Dendritic cell treated with granulocyte-macrophage colony-stimulating factor and Interleukin-4, amounts not matched to agents 40 ng/mL and 50 ng/mL, for 4 days (primary cell): ENCODE results near the gene MRPL20.
A peak's percentile ranks its signal among the peaks of the same experiment; 100 is the strongest.

Experiments
- H3K27ac Mint-ChIP-seq: one replicate; pipeline ENCODE4 v1.8.0; 2022; ENCODE audit warnings: mild to moderate bottlenecking, mixed read lengths
- H3K27me3 Mint-ChIP-seq: one replicate; pipeline ENCODE4 v1.8.0; 2022; ENCODE audit warnings: mild to moderate bottlenecking, mixed read lengths
- H3K36me3 Mint-ChIP-seq: one replicate; pipeline ENCODE4 v1.8.0; 2022; ENCODE audit warnings: low read depth, mixed read lengths
- H3K4me1 Mint-ChIP-seq: one replicate; pipeline ENCODE4 v1.8.0; 2022; ENCODE audit warnings: low read depth, mixed read lengths
- H3K4me3 Mint-ChIP-seq: one replicate; pipeline ENCODE4 v1.8.0; 2022; ENCODE audit warnings: mild to moderate bottlenecking, moderate library complexity, mixed read lengths
- H3K9me3 Mint-ChIP-seq: one replicate; pipeline ENCODE4 v1.8.0; 2022; ENCODE audit warnings: mixed read lengths
- intact Hi-C: fragments of 100-400 bp; cut with micrococcal nuclease; formaldehyde crosslinking; loops from one replicate; pipeline ENCODE4 v1.15.0; 2022

The MRPL20 gene

DNA sequence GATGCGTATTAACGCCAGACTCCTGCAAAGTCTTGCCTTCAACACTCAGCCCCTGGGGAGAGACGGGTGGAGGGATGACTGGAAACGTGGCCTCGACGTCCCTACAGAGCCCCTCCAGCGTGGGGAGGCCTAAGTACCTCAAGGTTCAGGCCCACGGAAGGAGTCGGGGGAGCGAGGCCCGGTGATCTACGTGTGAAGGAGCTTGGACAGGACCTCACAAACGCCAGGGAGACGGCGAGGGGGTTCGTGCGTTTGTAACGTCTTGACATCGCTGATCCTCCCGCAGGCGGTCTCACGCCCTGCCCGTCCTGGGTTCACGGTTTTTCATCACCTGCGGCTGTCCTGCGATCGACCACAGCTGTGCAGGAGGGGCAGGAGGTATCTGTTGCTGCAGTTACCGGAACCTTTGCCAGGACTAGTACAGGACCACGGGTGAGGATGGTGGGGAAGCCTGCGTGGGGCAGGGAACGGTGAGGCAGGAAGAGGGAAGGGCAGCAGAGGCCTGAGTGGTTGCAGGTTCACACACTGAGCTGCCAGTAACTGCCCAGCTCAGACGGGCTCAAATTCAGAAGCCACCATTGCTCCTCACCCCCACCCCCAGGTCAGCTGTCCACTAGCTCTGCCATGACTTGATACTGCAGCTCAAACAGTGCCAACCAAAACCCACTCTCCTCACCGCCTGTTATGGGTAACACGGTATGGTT is 7.1 kb downstream of the MRPL20 start:
- Mint-ChIP-seq H3K9me3 (no peaks in the 10 kb centered on the region), H3K36me3 (peaks cover 92% of the 10 kb centered on the region), H3K4me3 (peak overlapping the region; percentile 91), H3K27ac (peak overlapping the region; percentile 90), H3K4me1 (peaks cover 56% of the 10 kb centered on the region), H3K27me3 (no peaks in the 10 kb centered on the region)
- intact Hi-C loops, result loop anchor here (1.0 kb wide), 1 partner anchor 25 kb away; the partner anchor contains the start of gene AURKAIP1

DNA sequence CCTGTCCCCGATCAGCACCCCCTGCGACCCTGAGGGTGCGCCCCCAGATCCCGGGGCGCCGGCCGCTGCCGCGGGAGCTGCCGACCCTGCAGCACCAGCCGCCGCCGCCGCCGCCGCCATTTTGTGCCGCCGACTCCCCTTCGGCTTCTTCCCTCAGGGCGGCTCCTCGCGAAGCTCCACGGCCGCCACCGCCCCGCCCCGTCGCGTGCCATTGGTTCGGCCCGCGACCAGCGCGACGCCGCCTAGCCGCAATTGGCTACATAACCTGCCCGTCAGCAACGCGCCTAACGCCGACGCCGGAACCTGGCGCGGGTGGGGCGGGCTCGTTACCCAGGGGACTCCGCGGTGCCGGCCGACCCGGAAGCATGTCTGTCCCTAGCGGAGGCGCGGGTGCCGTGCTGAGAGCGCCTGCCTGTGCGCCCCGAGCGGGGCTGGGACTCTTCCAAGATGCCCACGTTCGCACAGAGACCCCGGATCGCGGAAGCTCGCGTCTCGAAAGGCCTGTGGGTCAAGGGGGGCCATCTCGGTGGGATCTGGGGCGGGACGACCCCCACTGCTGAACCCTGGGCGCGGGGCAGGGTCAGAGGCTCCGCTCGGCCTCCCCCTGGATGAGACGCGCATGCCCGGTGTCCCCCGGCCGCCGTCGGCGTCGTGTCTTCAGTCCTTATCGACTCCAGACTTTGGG is 7.8 kb downstream of the MRPL20 start, which contains the start of gene CCNL2:
TSS of gene CCNL2 (minus strand) at position 149 of the 685 bp plus-strand sequence. CDS start at position 120, 29 bp downstream.
- Mint-ChIP-seq H3K36me3 (peaks cover 92% of the 10 kb centered on the region), H3K9me3 (no peaks in the 10 kb centered on the region), H3K27ac (peak within 1 kb of the TSS; percentile 90), H3K4me3 (peak within 1 kb of the TSS; percentile 91), H3K4me1 (peaks cover 50% of the 10 kb centered on the region), H3K27me3 (no peaks in the 10 kb centered on the region)
- intact Hi-C loops, result loop anchor here (1.0 kb wide), 1 partner anchor 24 kb away; the partner anchor contains the start of gene AURKAIP1

DNA sequence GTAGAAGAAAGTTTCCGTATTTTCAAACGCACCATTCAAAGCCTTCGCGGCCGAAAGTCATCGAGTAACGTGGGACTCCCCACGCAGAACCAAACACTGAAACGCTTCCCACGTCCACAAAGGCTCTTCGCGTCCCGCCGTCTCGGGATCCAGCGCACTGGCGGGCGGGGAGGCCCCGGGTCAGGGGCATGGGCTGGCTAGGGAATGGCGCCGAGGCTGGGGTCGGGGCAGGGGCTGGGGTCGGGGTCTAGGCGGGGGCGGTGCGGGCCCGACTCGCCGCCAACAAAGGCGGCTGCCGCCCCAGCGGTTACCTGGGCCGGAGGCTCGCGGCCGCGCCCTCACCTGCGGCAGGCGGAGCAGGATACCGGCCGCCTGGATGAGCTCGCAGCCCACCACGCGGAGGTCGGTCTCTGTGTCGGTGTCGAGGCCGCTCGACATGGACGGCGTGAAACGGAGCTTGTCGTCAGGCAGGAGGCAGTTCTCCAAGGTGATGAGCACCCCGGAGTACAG is 8.4 kb downstream of the MRPL20 start:
- Mint-ChIP-seq H3K4me1 (peaks cover 47% of the 10 kb centered on the region), H3K4me3 (peak overlapping the region; percentile 91), H3K27ac (peak overlapping the region; percentile 90), H3K27me3 (no peaks in the 10 kb centered on the region), H3K36me3 (peaks cover 92% of the 10 kb centered on the region), H3K9me3 (no peaks in the 10 kb centered on the region)
- intact Hi-C loops, result loop anchor here (1.0 kb wide), 1 partner anchor 23 kb away; the partner anchor contains the start of gene AURKAIP1

DNA sequence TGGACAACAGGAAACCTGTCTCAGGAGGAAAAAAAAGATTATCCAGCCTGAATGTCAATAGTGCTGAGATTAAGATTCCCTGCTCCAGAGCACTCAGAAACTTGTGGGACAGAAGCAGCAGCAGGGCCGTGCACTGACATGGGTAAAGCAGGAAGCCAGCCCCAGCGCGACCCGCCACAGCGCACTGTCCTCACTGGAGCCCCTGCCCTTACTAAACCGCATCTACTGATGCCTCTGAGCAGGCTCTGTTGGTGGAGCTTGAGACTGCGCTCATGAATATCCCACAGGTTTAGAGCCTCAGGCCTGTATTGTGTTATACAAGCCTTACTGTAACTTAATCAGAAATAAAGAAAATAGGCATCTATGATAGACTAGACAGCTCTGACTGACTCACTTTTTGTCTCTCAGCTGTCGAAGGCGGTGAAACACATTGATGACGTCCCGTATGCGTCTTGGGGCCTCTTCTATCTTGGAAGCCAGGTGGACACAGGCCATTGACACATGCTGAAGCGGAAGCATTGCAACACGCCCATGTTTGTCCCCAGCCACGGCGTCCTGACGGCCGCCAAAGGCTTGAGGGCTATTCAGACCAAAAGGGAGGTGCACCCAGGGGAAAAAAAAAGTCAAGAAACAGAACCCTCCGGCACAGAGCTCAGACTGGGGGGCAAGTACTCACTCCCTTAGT is 9.1 kb downstream of the MRPL20 start:
- Mint-ChIP-seq H3K27me3 (no peaks in the 10 kb centered on the region), H3K36me3 (peaks cover 92% of the 10 kb centered on the region), H3K9me3 (no peaks in the 10 kb centered on the region), H3K4me1 (peaks cover 40% of the 10 kb centered on the region), H3K4me3 (peak overlapping the region; percentile 91), H3K27ac (peak overlapping the region; percentile 90)
- intact Hi-C loops, result no loop called here

DNA sequence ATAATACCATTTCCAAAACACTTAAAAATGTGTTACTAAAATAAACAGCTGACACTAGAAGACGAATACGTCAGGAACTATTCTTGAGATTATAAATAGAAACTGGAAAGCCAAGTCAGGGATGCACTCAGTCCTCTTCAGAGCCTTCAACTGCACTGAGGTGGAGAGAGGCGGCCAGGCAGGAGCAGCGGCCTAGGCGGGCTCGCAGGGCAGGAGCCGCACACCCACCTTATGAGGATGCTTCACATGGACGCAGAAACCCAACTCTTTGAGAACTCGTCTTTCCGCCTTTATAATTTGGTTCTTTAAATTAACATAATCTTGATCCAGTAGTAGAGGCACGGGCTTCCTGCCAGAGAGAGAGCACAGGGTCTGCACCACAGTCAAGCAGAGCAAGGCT is 11.9 kb downstream of the MRPL20 start:
- Mint-ChIP-seq H3K4me3 (no peak overlapping the region), H3K9me3 (no peaks in the 10 kb centered on the region), H3K27me3 (no peaks in the 10 kb centered on the region), H3K27ac (no peak overlapping the region), H3K4me1 (peaks cover 24% of the 10 kb centered on the region), H3K36me3 (peaks cover 92% of the 10 kb centered on the region)
- intact Hi-C loops, result no loop called here

DNA sequence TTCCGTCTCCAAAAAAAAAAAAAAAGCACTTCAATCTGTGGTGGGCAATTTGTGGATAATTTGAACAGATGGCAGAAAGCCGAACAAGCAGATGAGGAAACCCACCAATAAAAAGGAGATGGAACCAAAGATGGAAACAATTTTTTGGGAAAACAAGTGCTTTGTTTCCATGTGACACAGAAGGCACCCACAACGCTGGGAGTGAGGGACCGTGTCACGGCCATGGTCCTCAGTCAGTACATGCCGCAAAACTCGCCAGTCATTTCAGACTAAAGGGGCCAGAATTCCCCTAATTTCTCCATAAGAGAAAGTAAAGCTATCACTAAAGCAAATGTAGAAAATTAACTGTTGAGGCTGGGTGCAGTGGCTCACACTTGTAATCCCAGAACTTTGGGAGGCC is 13.0 kb downstream of the MRPL20 start:
- peaks cover 93% of the 10 kb centered on the region for H3K36me3 Mint-ChIP-seq
- H3K9me3 Mint-ChIP-seq, result no peaks in the 10 kb centered on the region
- intact Hi-C loops, result no loop called here

DNA sequence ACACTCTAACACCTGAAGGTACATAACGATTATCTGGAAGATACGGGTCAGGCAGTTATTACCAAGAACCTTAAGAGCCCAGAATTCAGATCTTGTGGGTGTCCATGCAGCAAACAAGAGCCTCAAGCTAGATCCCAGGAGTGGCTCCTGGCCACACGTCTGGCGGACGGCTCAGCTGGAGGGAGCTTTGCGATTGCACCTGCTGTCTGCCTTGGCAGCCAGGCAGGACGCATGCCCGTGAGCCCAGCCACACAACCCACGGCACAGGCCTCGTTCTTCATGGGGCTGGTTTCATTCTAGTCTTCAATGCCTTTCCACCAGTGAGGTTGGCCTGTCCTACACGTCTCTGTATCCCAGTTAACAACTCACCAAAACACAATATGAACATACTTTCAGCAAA is 13.7 kb downstream of the MRPL20 start:
- H3K36me3 Mint-ChIP-seq, result peaks cover 97% of the 10 kb centered on the region
- no peak overlapping the region for H3K27ac Mint-ChIP-seq
- intact Hi-C loops, result no loop called here
- H3K4me3 Mint-ChIP-seq, result no peak overlapping the region
- no peaks in the 10 kb centered on the region for H3K27me3 Mint-ChIP-seq
- no peaks in the 10 kb centered on the region for H3K9me3 Mint-ChIP-seq
- H3K4me1 Mint-ChIP-seq, result peaks cover 21% of the 10 kb centered on the region

More for the DNA sequence above, 13.0 kb downstream of the MRPL20 start:
- Mint-ChIP-seq H3K27ac (no peak overlapping the region), H3K4me1 (peaks cover 21% of the 10 kb centered on the region), H3K4me3 (no peak overlapping the region), H3K27me3 (no peaks in the 10 kb centered on the region)

DNA sequence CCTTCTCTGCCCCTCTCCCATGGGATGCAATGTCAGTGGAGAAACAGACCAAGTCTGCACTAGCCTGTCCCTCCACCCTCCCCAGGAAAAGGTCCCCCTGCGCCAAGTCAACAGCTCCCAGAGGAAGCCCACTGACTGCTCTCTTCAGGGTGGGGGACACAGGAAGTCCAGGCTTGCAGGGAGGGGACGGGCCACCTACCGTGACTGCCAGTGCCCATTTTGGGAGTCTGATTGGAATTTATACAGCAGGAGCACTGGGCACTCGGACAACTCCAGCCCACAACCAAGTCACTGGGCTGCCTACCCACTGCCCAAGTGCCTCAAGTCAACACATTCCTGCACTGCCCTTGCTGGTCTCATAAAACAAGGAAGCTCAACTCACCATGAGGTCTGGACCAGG is 14.1 kb downstream of the MRPL20 start:
- Mint-ChIP-seq H3K4me3 (no peak overlapping the region), H3K36me3 (peaks cover 97% of the 10 kb centered on the region), H3K27me3 (no peaks in the 10 kb centered on the region), H3K27ac (no peak overlapping the region), H3K9me3 (no peaks in the 10 kb centered on the region), H3K4me1 (peaks cover 17% of the 10 kb centered on the region)
- intact Hi-C loops, result no loop called here

DNA sequence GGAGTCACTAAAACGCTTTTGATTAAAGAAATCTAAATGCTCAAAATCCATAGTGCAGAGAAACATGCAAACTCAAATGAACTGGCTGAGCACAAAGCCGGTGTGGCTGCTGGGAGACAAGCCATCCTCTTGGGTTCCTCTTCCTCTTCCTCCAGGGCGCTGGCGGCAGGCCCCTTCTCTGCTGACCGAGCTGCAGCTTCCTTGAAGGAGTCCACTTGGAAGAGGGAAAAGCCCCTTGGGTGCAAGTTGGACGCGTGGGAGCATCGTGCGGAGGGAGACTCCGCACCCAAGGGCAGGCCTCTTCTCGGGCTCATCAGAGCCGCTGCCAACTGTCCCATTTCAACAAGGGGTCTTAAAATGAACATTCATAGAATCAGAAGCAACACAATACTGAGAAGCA is 15.9 kb downstream of the MRPL20 start:
- H3K27me3 Mint-ChIP-seq, result no peaks in the 10 kb centered on the region
- no peaks in the 10 kb centered on the region for H3K9me3 Mint-ChIP-seq
- intact Hi-C loops, result no loop called here
- H3K36me3 Mint-ChIP-seq, result peaks cover 99% of the 10 kb centered on the region
- H3K27ac Mint-ChIP-seq, result no peak overlapping the region
- H3K4me3 Mint-ChIP-seq, result no peak overlapping the region
- peaks cover 14% of the 10 kb centered on the region for H3K4me1 Mint-ChIP-seq

DNA sequence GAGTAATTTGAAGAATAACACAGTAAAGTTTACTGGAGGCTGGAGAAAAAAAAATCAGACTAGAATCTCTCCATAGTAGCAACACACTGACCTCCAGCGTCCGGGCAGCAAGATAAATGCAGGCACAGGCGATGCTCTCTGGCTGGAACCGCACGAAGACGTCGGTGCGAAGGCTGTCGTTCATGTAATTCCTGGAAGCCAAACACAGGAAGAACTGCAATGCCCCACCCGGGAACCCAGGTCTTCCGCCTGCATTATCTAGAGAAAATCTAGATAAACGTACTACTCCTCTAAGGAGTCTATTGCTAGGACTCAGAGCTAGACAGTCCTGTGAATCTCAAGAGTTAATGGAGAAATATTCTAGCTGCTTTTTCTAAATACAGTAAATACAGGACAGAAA is 16.4 kb downstream of the MRPL20 start:
- Mint-ChIP-seq H3K27ac (no peak overlapping the region), H3K27me3 (no peaks in the 10 kb centered on the region)
- intact Hi-C loops, result no loop called here

DNA sequence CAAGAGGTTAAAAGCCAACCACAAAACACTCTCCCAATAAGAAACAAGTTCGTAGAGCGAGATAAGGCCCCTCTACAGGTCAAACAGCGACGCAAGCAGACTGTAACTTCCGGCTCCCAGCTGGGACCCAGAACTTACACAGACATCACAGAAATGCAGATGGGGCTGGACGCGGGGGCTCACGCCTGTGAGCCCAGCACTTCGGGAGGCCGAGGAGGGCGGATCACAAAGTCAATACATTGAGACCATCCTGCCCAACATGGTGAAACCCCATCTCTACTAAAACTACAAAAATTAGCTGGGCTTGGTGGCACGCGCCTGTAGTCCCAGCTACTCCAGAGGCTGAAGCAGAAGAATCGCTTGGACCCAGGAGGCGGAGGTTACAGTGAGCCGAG is 19.0 kb downstream of the MRPL20 start:
- Mint-ChIP-seq H3K36me3 (peaks cover 89% of the 10 kb centered on the region), H3K27me3 (no peaks in the 10 kb centered on the region), H3K4me1 (peaks cover 7% of the 10 kb centered on the region), H3K27ac (no peak overlapping the region), H3K9me3 (no peaks in the 10 kb centered on the region), H3K4me3 (no peak overlapping the region)
- intact Hi-C loops, result no loop called here

More for the DNA sequence above, 16.4 kb downstream of the MRPL20 start:
- H3K4me1 Mint-ChIP-seq, result peaks cover 13% of the 10 kb centered on the region
- H3K9me3 Mint-ChIP-seq, result no peaks in the 10 kb centered on the region
- peaks cover 100% of the 10 kb centered on the region for H3K36me3 Mint-ChIP-seq
- H3K4me3 Mint-ChIP-seq, result no peak overlapping the region

DNA sequence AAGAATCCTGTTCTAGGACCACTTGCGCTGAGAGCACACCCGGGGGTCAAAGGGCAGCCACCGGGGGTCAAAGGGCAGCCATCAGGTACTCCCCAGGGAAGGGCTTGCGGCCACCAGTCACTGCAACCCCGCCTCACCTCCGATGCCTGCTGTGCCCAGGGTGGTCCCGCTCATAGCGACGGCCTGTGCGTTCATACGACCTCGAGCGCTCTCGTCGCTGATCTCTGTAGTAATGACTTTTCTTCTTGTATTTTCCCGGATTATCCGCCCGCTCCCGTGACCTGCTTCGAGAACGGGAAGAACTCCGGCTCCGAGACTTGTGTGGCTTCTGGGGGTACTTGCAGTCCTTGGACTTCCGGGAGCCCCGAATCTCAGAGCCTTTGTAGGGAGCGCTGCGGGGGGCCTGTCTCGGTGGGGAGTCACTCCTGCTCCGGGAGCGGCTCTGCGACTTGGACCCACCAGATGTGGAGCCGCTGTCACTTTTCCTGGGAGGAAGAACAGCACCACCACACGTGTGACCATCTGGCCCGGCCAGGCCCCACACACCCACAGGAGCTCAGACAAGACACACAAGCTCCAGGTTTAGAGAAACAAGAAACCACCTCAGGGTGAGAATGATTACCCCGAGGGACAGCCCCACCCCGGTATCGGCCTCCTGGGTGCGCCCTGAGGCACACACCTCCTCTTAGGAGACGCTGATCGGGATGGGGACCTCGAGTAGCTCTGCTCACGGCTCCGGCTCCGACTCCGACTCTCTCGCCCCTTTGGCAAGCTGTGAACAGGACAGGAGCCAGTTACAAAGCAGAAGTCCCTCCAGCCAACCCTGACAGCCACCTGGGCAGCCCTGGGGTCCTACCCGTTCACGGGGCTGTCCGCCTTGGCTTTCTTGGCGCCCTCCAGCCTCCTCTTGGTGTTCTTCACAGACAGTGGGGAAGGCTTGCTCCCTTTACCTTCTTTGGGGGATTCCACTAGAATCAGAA is 19.7 kb downstream of the MRPL20 start:
- H3K27me3 Mint-ChIP-seq, result no peaks in the 10 kb centered on the region
- H3K27ac Mint-ChIP-seq, result no peak overlapping the region
- H3K4me1 Mint-ChIP-seq, result peaks cover 12% of the 10 kb centered on the region
- intact Hi-C loops, result no loop called here
- no peaks in the 10 kb centered on the region for H3K9me3 Mint-ChIP-seq
- H3K36me3 Mint-ChIP-seq, result peaks cover 82% of the 10 kb centered on the region
- H3K4me3 Mint-ChIP-seq, result no peak overlapping the region

DNA sequence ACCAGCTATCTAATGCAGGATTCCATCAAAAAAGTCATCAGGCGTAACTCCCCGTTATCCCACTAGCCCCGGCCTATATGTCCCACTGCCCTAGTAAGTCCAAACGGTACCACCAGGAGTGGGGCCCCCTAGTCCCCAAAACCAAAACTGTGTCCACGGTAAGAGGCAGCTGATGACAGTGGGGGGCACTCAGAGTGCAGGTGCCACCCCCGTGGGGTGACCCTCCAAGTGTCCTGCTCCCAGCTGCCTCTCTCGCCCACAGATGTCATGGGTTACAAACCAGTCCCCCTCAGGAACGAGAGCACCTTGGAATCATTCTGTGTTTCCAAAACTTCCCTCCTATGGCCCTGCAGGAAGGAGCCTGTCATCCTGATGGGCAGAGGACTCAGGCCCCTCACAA is 21.2 kb downstream of the MRPL20 start:
- H3K36me3 Mint-ChIP-seq, result peaks cover 78% of the 10 kb centered on the region
- no peaks in the 10 kb centered on the region for H3K27me3 Mint-ChIP-seq
- intact Hi-C loops, result no loop called here
- H3K4me1 Mint-ChIP-seq, result peaks cover 6% of the 10 kb centered on the region
- H3K27ac Mint-ChIP-seq, result no peak overlapping the region
- no peaks in the 10 kb centered on the region for H3K9me3 Mint-ChIP-seq
- H3K4me3 Mint-ChIP-seq, result no peak overlapping the region
